ENCODE measurements around the gene NPFFR2.
"Not testable (repeated sequence)": the region's sequence is repeated elsewhere in the genome, so short reads cannot be mapped to it uniquely, and the experiment has no call there.

NPFFR2 gene

DNA sequence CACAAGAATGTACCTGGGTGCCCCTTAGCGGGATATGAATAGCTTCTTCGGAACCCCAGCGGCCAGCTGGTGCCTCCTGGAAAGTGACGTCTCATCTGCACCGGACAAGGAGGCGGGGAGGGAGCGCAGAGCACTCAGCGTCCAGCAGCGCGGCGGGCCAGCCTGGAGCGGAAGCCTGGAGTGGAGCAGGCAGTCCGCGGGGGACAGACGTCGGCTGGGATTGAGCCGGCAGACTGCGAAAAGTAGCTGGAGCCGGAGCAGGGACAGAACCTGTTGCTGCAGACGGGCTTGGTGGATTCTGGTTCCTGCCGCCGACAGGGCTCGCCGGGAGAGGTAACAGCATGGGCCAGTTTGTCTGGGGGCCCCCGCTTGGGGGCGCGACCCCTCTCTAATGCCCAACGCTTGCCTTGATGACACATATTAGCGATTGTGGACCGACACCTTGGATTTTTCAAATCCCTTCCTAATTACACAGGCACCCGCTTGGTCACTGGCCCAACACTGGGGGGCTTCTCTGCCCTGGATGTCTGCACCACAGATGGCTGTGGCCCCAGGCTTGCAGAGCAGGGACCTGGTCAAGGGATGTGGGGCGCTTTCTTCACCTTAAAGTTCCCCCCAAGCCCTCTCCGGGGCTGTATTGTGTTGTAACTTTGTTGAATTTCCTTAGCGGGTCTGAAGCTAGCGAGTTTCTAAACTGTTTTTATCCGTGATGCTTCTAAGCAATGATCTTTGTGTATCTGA is at the start of gene NPFFR2:
Gene NPFFR2, plus strand, starts transcription at position 133 of the 741 bp plus-strand sequence. CDS start 96,592 bp downstream, outside the sequence.
- no peak for DNase-seq

DNA sequence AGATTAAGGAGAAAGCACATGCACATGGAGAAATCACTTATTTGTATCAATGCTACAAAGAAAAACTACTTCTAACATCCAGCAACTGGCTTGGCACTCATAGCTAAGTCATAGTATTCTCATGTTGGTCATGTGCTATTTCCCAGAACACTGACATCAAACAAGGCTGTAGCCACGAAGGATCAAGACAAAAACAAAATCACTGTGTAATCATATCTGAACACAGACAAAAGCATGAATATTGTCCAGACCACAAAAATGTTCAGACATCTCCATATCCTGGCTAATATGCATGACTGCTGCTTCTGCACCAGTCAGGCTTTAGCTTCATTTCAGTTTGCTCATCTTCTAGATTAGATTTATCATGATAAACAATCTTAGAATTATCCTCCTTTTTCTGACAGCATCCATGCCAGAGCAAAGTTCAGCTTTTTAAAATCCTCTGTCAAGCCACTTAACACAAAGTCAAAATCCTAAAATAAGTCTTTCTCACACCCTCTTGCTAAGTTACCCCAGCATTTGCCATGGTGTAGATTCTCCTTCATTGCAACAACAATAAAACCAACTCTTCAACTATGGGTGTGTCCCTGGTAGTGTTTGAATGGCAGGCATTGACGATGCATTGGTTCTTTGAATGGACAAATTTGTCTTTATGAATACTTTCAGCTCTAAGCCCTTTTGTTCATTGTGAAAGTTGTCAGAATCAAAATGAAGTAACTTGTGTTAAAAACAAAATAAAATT is 39.1 kb upstream of the NPFFR2 start:
- DNase-seq = no peak

DNA sequence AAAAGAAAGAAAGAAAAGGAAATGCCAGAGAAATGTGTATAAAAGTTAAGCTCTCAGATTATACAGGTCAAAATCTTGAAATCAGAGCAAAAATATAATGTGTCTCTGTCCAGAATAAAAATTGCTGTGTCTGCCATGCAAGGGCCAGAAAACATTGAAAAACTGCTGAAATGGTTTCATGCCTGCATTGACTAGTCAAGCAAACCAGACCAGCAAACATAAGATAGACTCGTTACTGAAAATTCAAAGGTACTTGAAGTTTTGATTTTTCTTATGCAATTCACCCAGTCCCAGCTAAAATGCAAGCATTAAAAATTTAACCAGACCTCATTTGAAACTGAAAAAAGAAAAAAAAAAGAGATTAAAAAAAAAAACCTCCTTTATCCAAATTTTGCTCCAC is 37.2 kb upstream of the NPFFR2 start:
- DNase-seq = no peak

DNA sequence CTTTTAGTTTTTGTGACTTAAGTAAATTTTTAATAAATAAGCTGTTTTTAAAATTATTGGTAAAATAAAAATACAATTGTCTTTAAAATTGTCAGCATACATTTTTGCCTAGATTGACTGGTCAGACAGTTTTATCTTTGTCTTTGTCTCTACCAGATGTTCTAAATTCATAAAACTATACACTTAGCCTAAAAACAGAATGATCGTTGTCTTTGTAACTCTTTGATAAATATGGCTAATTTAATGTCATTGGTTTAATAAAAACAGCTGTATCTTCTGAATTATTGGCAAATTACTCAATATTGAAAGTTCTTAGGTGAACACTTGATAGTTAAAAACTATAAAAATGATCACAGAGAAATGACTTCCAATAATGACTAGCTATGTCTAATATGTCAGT is 36.5 kb upstream of the NPFFR2 start:
- no peak for DNase-seq

DNA sequence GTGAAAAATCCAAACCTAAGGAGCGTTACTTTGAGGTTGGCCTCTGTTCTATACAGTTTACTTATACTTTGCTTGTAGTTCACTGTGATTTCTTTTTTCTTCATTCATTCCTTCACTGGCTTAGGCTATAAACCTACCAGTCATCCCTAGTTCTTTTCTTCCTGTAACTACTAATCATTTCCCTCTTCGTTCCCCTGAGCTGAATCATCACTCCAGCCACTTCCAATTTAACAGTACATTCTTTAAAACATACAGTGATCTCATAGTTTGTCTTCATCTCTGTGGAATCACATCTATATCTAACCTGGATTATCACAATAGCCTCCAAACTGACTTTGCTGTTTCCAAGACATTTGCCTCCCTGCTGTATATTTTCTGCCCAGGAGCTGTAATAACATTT is 25.2 kb upstream of the NPFFR2 start:
- no peak for DNase-seq

DNA sequence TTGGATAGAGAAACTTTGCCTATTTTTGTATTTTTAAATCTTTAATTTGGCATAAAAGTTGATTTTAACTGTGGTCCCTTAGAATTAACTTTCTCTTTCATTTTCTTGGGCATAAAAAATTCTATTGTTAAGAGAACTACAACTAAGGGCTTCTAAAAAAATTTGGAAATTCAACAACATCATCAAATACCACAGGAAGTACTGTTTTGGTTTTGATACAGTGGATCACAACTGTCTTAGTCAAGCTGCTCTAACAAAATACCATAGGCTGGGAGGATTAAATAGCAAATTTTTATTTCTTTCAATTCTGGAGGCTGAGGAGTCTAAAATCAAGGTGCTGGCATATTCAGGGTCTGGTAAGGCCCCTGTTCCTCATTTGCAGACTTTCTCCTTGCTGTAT is 19.9 kb upstream of the NPFFR2 start:
- no peak for DNase-seq

DNA sequence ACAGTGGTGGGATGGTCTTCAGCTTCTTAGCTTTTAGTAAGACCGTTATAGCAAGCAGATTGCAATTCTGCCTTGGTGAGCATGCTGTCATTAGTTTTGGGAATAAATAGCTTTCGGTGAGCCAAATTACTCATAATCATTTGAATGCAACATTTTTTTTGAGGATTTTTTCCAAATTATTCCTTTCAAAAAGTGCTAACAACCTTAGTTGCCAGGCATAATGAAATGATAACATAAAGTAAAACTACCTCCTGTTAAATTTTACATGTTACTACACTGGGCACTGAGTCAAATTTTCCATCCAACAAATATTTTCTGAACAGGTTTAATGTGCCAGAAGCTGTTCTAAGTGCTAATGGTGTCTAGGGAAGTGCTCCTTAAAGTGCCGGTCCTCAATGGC is 15.8 kb upstream of the NPFFR2 start:
- DNase-seq = no peak

DNA sequence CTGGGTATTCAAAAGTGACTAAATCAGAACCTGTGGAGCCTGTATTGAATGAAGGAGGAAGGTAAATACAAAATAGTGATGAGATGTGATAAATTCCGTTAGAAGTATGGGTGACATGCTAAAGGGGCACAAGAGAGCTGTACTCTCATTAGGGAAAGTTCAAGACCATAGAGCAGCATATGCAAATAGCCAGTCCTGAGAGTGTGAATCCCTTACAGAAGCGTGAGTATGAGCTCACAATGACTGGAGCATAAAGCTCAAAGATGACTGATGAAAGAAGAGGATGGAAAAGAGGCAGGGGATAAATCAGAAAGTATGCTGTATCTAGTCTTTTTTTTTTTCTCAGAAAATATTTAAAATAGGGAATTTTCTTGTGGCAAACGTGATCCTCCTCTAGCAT is 12.1 kb upstream of the NPFFR2 start:
- no peak for DNase-seq

DNA sequence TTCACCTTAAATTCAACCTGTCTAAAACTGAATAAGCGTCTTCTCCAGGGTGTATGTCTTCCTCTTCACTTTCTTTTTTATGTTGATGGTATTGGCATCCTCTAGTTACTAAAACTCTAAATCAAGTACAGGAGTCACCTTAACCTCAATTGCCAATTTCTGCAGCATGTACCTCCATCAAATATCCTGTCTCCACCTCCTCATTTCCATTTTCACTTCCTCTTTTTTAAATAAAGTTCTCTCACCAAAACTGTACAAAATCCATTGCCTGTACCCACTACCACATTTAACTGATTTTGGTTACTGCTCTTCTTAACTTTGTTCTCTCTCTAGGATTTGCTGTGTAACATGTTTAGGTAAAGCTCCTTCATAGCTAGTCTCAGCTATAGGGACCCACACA is 9.2 kb upstream of the NPFFR2 start:
- DNase-seq = no peak

DNA sequence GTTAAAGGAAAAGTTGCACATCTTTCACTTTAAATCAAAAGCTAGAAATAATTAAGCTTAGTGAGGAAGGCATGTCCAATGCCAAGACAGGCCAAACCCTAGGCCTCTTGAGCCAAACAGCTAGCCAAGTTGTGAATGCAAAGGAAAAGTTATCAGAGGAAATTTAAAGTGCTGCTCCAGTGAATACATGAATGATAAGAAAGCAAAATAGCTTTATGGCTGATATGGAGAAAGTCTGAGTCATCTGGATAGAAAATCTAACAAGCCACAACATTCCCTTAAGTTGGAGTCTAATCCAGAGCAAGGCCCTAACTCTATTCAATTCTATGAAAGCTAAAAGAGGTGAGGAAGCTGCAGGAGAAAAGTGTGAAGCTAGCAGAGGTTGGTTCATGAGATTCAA is 23.8 kb downstream of the NPFFR2 start:
- DNase-seq = no peak

DNA sequence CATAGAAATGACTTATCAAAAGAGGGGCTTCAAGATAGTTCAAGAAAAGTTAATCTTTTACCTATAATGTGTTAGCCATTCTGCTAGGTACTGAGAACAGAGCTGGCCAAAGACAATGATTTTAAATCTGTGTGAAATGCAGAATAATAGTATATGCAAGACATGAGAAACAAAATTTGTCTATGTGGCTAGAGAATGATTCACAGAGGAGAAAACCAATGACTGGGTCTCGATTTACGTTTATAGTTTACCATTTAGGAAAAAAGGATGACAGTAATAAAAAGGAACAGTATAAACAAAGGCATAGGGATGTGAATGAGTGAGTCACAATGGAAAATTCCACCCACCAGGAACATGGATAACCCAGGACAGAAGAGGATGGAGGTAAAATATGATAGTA is 31.9 kb downstream of the NPFFR2 start:
- DNase-seq = no peak

DNA sequence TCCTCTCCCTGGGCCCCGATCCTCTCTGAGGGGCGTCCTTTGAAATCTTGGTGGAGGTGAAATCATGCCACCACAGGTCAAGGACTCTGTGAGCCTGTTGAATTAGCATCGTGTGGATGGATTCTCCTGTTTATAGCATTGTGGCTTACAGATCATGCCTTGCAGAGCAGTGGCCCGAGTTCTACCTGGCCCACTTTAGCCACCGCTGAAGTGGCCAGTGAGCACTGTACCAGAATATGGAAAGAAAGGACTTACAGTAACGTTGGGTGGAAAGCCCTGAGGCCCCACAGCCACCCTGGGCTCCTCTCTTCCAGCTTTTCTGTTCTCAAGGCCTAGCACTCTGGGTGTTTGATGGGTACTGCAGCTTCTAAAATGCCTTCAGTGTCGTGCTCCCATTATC is 35.3 kb downstream of the NPFFR2 start:
- DNase-seq = no peak

DNA sequence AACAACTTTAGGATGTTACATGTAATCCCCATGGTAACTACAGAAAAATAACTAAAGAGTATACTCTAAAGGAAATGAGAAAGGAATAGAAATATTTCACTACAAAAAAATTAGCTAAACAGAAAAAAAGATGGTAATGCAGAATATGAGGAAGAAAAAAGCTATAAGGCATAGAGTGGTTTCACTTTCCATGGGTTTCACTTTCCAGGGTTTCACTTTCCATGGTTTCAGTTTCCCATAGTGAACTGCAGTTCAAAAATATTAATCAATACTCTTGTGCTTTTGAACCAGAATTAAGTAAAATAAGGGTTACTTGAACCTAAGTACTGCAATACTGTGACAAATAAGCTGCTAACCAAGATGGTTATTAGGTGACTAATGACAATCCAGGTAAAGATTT is 42.0 kb downstream of the NPFFR2 start:
- no peak for DNase-seq

DNA sequence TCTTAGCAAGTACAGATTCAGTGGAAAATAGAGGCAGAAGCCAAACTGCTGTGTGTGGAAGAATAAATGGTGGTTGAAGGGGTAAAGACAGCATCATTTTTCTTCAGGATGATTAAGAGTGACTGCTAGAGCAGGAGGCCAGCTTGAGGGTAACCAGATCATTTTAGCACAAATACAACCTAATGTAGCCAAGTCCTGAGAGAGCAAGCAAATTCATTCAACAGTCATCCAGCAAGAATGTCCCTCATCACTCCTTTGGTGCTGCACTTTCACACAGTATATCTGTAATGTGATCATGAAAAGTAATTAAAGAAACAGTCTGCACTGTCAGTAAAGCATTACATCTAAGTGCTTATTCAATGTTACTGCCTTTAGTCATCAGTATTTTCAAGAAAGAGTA is 44.8 kb downstream of the NPFFR2 start:
- no peak for DNase-seq

DNA sequence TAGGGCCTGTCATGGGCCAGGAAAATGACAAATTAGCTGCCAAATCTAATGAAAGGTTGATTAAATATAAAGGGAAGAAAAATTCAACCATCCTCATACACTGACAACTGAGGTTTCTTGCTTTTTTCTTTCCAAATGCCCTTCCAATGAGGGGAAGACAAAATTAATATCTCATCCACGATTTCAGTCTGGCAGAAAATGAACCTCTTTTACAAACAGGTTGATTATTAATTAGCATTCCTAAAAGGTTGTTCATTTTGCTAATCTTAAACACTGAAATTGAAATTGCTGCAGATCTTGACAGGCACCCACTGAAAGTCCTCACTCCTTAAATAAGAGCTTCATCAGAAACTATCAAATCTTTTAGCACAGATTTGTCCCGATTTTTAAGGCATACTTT is 45.5 kb downstream of the NPFFR2 start:
- no peak for DNase-seq

DNA sequence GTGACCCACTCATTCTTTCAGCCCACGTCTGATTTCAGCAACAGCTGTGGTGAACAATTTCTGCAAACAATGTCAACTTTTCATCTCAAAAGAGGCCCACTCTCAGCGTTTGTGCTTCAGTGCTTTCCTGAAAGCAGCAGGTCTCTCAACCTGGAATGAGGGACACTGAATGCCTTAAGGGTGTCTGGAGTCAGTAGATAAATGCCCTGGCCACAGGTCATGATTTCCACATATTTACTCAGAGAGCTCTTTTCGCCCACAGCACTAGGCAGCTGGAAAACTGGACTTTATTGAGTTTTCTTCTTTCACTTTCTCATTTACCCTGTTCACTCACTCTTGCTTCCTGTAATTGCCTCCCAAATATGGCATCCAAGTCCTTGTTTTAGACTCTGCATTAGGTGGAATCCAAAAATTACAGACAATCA is 52.8 kb downstream of the NPFFR2 start:
- no peak for DNase-seq

DNA sequence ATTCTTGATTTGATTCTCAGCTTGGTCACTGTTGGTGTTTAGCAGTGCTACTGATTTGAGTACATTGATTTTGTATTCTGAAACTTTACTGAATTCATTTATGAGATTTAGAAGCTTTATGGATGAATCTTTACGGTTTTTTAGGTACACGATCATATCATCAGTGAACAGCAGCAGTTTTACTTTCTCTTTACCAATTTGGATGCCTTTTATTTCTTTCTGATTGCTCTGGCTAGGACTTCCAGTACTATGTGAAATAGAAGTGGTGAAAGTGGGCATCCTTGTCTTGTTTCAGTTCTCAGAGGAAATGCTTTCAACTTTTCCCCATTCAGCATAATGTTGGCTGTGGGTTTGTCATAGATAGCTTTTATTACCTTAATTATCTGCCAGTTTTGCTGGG is 58.8 kb downstream of the NPFFR2 start:
- not testable (repeated sequence) for DNase-seq

DNA sequence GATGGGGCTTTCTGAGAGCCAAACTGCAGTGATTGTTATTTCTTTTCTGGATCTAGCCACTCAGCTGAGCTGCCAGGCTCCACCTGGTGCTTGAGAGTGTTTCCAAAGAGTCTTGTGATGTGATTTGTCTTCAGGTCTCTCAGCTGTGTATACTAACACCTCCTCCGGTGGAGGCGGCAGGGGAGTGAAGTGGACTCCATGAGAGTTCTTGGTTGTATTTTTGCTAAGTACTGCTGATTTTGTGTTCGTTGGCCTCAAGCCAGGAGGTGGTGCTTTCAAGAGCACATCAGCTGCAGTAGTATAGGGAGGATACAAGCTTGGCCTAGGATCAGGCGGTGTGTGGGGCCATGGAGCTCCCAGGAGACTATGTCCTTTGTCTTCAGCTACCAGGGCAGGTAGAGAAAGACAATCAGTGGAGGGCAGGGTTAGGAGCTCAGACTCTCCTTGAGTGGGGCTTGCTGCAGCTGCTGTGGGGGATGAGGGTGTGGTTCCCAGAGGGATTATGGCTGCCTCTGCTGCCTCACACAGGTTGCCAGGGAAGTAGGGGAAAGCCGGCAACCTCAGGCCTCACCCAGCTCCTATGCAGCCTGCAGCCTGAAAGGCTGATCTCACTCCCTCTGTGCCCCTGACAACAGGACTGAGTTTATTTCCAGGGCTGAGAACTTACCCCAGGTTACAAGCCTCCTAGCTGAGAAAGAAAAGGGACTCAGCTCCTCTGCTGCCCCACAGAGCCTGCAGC is 62.4 kb downstream of the NPFFR2 start:
- DNase-seq = no peak

DNA sequence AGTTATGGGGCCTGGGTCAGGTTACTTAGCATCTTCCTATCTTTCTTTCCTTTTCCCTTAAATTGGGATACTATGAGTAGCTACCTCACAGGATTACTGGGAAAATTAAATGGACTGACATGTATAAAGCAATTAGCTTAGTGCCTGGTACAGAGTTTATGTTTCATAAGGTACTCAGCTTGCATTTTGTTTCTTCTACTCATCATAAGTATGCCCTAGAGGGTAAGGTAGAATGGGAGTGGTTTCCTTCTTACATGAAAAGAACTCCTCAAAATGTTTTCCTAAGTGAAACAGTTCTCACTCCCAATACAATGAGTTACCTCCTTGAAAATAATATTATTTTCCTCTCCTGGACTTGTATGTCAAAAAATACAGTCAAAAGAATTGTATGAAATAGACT is 75.7 kb downstream of the NPFFR2 start:
- no peak for DNase-seq

DNA sequence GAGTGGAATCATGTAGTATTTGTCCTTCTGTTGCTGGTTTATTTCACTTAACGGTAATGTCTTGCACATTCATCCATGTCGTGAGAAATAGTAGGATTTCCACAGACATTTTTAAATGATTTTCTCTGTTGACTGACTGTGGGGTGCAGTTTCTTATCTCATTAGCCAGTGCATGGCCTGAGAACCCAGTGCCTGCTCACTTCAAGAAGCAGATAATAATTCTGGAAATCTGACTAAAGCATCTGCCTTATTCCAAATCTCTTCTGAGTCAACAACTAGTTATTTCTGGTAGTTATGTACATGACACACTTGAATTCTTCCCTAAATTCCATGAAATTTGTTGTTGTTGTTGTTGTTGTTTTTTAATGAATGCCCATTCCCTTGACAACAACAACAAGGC is 77.6 kb downstream of the NPFFR2 start:
- no peak for DNase-seq

DNA sequence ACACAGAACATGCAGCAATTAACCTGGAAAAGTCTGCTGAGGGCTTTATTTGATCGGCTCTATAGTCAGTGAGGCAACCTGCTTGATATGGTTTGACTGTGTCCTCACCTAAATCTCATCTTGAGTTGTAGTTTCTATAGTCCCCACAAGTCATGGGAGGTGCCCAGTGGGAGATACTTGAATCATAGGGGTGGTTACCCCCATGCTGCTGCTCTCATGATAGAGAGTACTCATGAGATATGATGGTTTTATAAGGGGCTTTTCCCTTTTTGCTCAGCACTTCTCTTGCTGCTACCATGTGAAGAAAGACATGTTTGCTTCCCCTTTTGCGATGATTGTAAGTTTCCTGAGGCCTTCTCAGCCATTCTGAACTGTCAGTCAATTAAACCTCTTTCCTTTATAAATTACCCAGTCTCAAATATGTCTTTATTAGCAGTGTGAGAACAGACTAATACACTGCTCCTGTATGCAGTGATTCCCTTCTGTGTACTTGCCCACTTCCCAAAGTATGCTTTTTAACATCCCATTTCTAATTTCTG is 78.2 kb downstream of the NPFFR2 start:
- no peak for DNase-seq

DNA sequence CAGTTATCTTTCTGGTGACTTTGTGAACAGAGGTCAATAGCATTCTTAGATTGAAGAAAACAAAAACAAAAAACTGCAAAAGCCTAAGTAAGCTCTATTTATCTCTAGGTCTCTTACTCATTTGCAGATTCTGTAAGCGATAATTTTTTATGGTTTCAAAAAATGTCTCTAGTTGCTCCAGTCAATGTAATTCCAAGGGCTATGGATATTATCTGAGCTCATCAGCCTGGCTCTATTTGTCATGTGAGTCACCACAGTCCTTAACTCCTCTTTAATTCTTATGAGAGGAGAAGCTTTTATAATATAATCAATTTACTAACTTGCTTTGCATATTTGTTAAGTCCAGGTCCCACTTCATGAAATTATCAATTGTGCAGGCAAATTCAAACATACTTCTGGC is 79.1 kb downstream of the NPFFR2 start:
- DNase-seq = no peak

DNA sequence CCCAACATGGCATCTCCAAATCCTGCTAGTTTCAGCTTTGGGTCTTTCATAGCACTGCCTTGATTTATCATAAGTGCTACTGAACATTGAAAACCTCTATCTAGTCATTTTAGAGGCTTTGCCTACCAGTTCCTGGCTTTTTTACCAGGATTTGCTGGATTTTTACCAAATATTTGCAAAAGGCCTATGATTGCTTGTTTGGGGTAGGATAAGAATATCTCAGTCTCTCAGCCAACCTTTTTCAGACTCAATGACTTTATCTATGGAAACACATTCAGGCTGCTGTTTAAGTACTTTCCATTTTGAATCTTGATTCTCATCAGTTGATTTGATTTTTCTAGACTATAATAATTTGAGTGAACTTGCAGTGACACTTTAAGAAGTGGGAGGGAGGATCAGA is 80.1 kb downstream of the NPFFR2 start:
- DNase-seq = no peak
